Erythroblast (primary cell): ENCODE measurements around the gene EDC4.

Experiments used
- GATA1 ChIP-seq: IDR thresholded peaks from 2 replicates; pipeline ENCODE4 v1.6.1; 2011; ENCODE audit warnings: low read depth, mild to moderate bottlenecking, control low read depth, low read length, moderate library complexity
- POLR2A ChIP-seq: IDR thresholded peaks from 2 replicates; pipeline ENCODE4 v1.6.1; 2011; ENCODE audit warnings: mild to moderate bottlenecking, low read length

DNA sequence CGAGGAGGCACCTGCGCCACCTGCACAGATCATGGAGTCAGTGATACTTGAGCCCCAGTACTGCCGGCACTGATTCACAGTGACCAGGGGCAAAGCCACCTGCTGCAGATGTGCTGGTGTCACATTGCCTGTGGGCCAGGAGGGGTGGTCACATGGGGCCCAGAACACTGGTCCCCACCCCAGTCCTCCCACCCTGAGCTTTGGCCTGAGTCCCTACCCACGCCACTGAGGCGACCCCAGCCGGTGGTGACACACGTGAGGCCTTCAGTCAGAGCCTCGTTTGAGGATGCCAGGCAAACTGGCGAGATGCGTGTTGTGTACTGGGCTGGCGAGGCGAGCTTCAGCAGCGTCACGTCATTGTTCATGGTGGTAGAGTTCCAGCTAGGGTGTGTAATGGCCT lies 57.3 kb downstream of the EDC4 start:
- TF ChIP-seq POLR2A: no peak
- TF ChIP-seq GATA1: no peak
